H1 (cell line): ENCODE measurements around the gene SLC23A3. TPM values are rescaled to one million over a fixed set of nuclear protein-coding genes. Genes with fewer than 3 reads are reported as not detected.
A peak's percentile ranks its signal among the peaks of the same experiment; 100 is the strongest.

Source experiments
- CTCF ChIA-PET: fragments of 300-600 bp; sonication (Branson Sonifier 250); formaldehyde crosslinking; loops from one replicate; lab custom pipeline; 2021; ENCODE audit not compliant: partially characterized antibody; lab: Charles Lee
- POLR2A ChIA-PET: fragments of 300-600 bp; sonication (Branson Sonifier 250); formaldehyde crosslinking; loops from one replicate; lab custom pipeline; 2021; ENCODE audit warnings: inconsistent platforms; ENCODE audit not compliant: partially characterized antibody; lab: Charles Lee
- DNase-seq, 2 experiments: peaks; one replicate each; pipeline versions ENCODE4 v3.0.0 to v3.0.0-alpha.2; 2010 to 2022; ENCODE audit warnings: low spot score in 2 of 2, low read depth in 1 of 2, mixed read lengths in 1 of 2
- FAIRE-seq: peaks from 2 replicates; lab custom pipeline; 2011; peaks lifted over from hg19 to GRCh38; lab: Jason Lieb, UNC
- H2AFZ ChIP-seq: 2 replicates; pipeline ENCODE4 v1.8.1; 2012; ENCODE audit warnings: low read length, inconsistent platforms
- H2AK5ac ChIP-seq: 2 replicates; pipeline ENCODE4 v1.6.1; 2013; ENCODE audit warnings: low read depth, low read length
- H2BK120ac ChIP-seq: replicated peaks from 2 replicates; pipeline ENCODE3; 2013; ENCODE audit warnings: low read depth, low read length, inconsistent platforms
- H2BK12ac ChIP-seq: 2 replicates; pipeline ENCODE4 v1.6.1; 2013; ENCODE audit warnings: low read depth, low read length
- H2BK15ac ChIP-seq: 2 replicates; pipeline ENCODE4 v1.6.1; 2013; ENCODE audit warnings: low read length
- H2BK20ac ChIP-seq: 2 replicates; pipeline ENCODE4 v1.6.1; 2013; ENCODE audit warnings: low read length
- H2BK5ac ChIP-seq: 2 replicates; pipeline ENCODE4 v1.6.1; 2013; ENCODE audit warnings: low read depth, low read length
- H3K14ac ChIP-seq: 2 replicates; pipeline ENCODE4 v1.6.1; 2013; ENCODE audit warnings: inconsistent platforms; ENCODE audit not compliant: insufficient read length
- H3K18ac ChIP-seq: 2 replicates; pipeline ENCODE4 v1.6.1; 2013; ENCODE audit warnings: low read length; ENCODE audit errors: extremely low read depth
- H3K23ac ChIP-seq: 2 replicates; pipeline ENCODE4 v1.6.1; 2013; ENCODE audit warnings: inconsistent platforms; ENCODE audit not compliant: insufficient read length
- H3K23me2 ChIP-seq: 2 replicates; pipeline ENCODE4 v1.6.1; 2013; ENCODE audit warnings: low read depth, low read length
- H3K27ac ChIP-seq: 2 replicates; pipeline ENCODE4 v1.6.1; 2011; ENCODE audit warnings: low read depth, low read length, inconsistent platforms
- H3K27me3 ChIP-seq, 4 experiments: replicated peaks in 1 of 4; 1 replicate in 1 of 4; 2 replicates in 3 of 4; pipeline versions ENCODE4 v1.6.1 to v1.8.1; 2011 to 2013; ENCODE audit warnings: low read length in 3 of 4, mild to moderate bottlenecking in 3 of 4, inconsistent platforms in 2 of 4, mixed read lengths in 2 of 4, moderate library complexity in 1 of 4; ENCODE audit not compliant: control insufficient read depth in 3 of 4, insufficient read depth in 3 of 4; ENCODE audit errors: extremely low read depth in 1 of 4
- H3K36me3 ChIP-seq, 4 experiments: 2 replicates each; pipeline versions ENCODE4 v1.6.1 to v1.8.1; 2011 to 2013; ENCODE audit warnings: mild to moderate bottlenecking in 4 of 4, low read length in 3 of 4, moderate library complexity in 2 of 4, control low read depth in 1 of 4, inconsistent platforms in 1 of 4; ENCODE audit not compliant: insufficient read depth in 4 of 4, control insufficient read depth in 2 of 4
- H3K4ac ChIP-seq: replicated peaks from 2 replicates; pipeline ENCODE3; 2013; ENCODE audit warnings: low read length, low read depth, mixed read lengths, inconsistent platforms; ENCODE audit not compliant: insufficient read length
- H3K4me1 ChIP-seq, 4 experiments: replicated peaks in 1 of 4; 1 replicate in 1 of 4; 2 replicates in 3 of 4; pipeline versions ENCODE4 v1.6.1 to v1.8.1; 2011 to 2013; ENCODE audit warnings: low read length in 3 of 4, inconsistent platforms in 2 of 4, mixed read lengths in 1 of 4; ENCODE audit not compliant: insufficient read depth in 4 of 4, control insufficient read depth in 3 of 4
- H3K4me2 ChIP-seq, 2 experiments: 2 replicates each; pipeline versions ENCODE4 v1.6.1 to v1.8.1; 2011 to 2013; ENCODE audit warnings: low read depth in 2 of 2, low read length in 2 of 2, control low read depth in 1 of 2, inconsistent platforms in 1 of 2, mild to moderate bottlenecking in 1 of 2; ENCODE audit not compliant: insufficient read depth in 1 of 2
- H3K4me3 ChIP-seq, 4 experiments: fragments of 200-600, 300-600 bp in 1 of 4; sonication (generic), shearing (Covaris generic), sonication (Bioruptor Twin) in 1 of 4; 2 replicates each; pipeline versions ENCODE4 v1.5.1 to v1.8.1; 2011 to 2016; ENCODE audit warnings: low read length in 4 of 4, low read depth in 3 of 4, control low read depth in 2 of 4, inconsistent platforms in 2 of 4, mild to moderate bottlenecking in 2 of 4, mixed read lengths in 1 of 4, moderate library complexity in 1 of 4; ENCODE audit not compliant: insufficient read depth in 2 of 4; ENCODE audit errors: extremely low read depth in 1 of 4
- H3K56ac ChIP-seq: replicated peaks from 2 replicates; pipeline ENCODE3; 2013; ENCODE audit warnings: low read depth, mild to moderate bottlenecking, mixed read lengths, low read length, inconsistent platforms; ENCODE audit not compliant: insufficient read length
- H3K79me1 ChIP-seq: 2 replicates; pipeline ENCODE4 v1.6.1; 2013; ENCODE audit warnings: low read depth, low read length, control low read depth
- H3K79me2 ChIP-seq, 2 experiments: 2 replicates each; pipeline versions ENCODE4 v1.6.1 to v1.8.1; 2012 to 2013; ENCODE audit warnings: low read length in 2 of 2, mild to moderate bottlenecking in 2 of 2, inconsistent platforms in 1 of 2; ENCODE audit not compliant: insufficient read depth in 2 of 2, control insufficient read depth in 1 of 2
- H3K9ac ChIP-seq, 4 experiments: replicated peaks in 1 of 4; 1 replicate in 1 of 4; 2 replicates in 3 of 4; pipeline versions ENCODE4 v1.6.1 to v1.8.1; 2011 to 2013; ENCODE audit warnings: low read depth in 3 of 4, low read length in 3 of 4, control low read depth in 2 of 4, mild to moderate bottlenecking in 2 of 4, moderate library complexity in 2 of 4, inconsistent platforms in 1 of 4; ENCODE audit errors: extremely low read depth in 1 of 4
- H3K9me3 ChIP-seq, 2 experiments: 2 replicates each; pipeline versions ENCODE4 v1.6.1 to v1.8.1; 2012 to 2013; ENCODE audit warnings: mild to moderate bottlenecking in 2 of 2, moderate library complexity in 2 of 2, control low read depth in 1 of 2, inconsistent platforms in 1 of 2, low read depth in 1 of 2, low read length in 1 of 2, mixed read lengths in 1 of 2; ENCODE audit not compliant: insufficient read depth in 2 of 2
- H4K20me1 ChIP-seq, 2 experiments: replicated peaks in 1 of 2; 2 replicates each; pipeline versions ENCODE3 to v1.8.1; 2011 to 2013; ENCODE audit warnings: inconsistent platforms in 2 of 2, low read length in 2 of 2, mild to moderate bottlenecking in 1 of 2; ENCODE audit not compliant: insufficient read depth in 2 of 2, control insufficient read depth in 1 of 2
- H4K5ac ChIP-seq: 2 replicates; pipeline ENCODE4 v1.6.1; 2013; ENCODE audit warnings: low read length, low read depth, mixed read lengths, inconsistent platforms; ENCODE audit not compliant: insufficient read length
- H4K8ac ChIP-seq: 2 replicates; pipeline ENCODE4 v1.8.0; 2013; ENCODE audit warnings: mild to moderate bottlenecking, moderate library complexity, low read length, inconsistent platforms; ENCODE audit not compliant: insufficient read depth; ENCODE audit errors: extremely low read depth
- H4K91ac ChIP-seq: replicated peaks from 2 replicates; pipeline ENCODE3; 2013; ENCODE audit warnings: low read length, mixed read lengths, inconsistent platforms; ENCODE audit not compliant: insufficient read length
- ASH2L ChIP-seq: fragments of 200-600, 300-600 bp; sonication (generic); IDR thresholded peaks from one replicate; pipeline ENCODE4 v1.7.1; 2017; ENCODE audit warnings: low read length
- KDM5A ChIP-seq: fragments of 200-600 bp; IDR thresholded peaks from 2 replicates; pipeline ENCODE4 v1.7.1; 2012; ENCODE audit warnings: mild to moderate bottlenecking, low read length, inconsistent platforms, mixed read lengths
- PHF8 ChIP-seq: fragments of 200-600 bp; sonication (generic); conservative IDR thresholded peaks from 2 replicates; pipeline ENCODE4 v1.7.1; 2012; ENCODE audit warnings: low read depth, mild to moderate bottlenecking, inconsistent platforms, low read length, moderate library complexity
- POU5F1 ChIP-seq: IDR thresholded peaks from 2 replicates; pipeline ENCODE4 v1.6.1; 2011; ENCODE audit warnings: low read depth, mild to moderate bottlenecking, low read length, moderate library complexity
- RBBP5 ChIP-seq: IDR thresholded peaks from 2 replicates; pipeline ENCODE4 v1.7.1; 2012; ENCODE audit warnings: low read depth, mild to moderate bottlenecking, inconsistent platforms, low read length, moderate library complexity, borderline replicate concordance
- RNF2 ChIP-seq: fragments of 200-900, 300-1000 bp; sonication (generic); IDR thresholded peaks from 2 replicates; pipeline ENCODE4 v1.7.1; 2016; ENCODE audit warnings: borderline replicate concordance, low read depth, mild to moderate bottlenecking, antibody characterized with exemption, low read length; ENCODE audit not compliant: poor library complexity, severe bottlenecking; ENCODE audit errors: missing control alignments
- SIN3A ChIP-seq, 2 experiments: IDR thresholded peaks in 1 of 2; conservative IDR thresholded peaks in 1 of 2; 2 replicates each; pipeline ENCODE4 v1.6.1; 2011 to 2012; ENCODE audit warnings: low read length in 2 of 2, improper control_type of control experiment in 1 of 2, low read depth in 1 of 2, mild to moderate bottlenecking in 1 of 2
- SIX5 ChIP-seq: IDR thresholded peaks from 2 replicates; pipeline ENCODE4 v1.6.1; 2011; ENCODE audit warnings: mild to moderate bottlenecking, low read depth, low read length
- SP4 ChIP-seq: IDR thresholded peaks from 2 replicates; pipeline ENCODE4 v1.6.1; 2012; ENCODE audit warnings: low read length, inconsistent platforms
- TAF7 ChIP-seq: optimal IDR thresholded peaks from 2 replicates; pipeline ENCODE3; 2011; ENCODE audit warnings: low read depth, mild to moderate bottlenecking, inconsistent platforms, low read length, moderate library complexity, borderline replicate concordance
- WGBS, 2 experiments: shearing (Covaris generic) in 1 of 2; methylation state at CpG; one replicate each; pipeline versions ENCODE4 v1.1.6 to v1.1.7; 2013 to 2015; ENCODE audit warnings: low lambda C conversion rate in 2 of 2, mixed read lengths in 2 of 2, inconsistent platforms in 1 of 2, low coverage in 1 of 2, missing lambda C conversion rate in 1 of 2; ENCODE audit not compliant: insufficient replicate concordance in 2 of 2, insufficient coverage in 1 of 2, insufficient read length in 1 of 2; ENCODE audit errors: extremely low coverage in 1 of 2, missing lambda C conversion rate in 1 of 2; 5-methylcytosine and 5-hydroxymethylcytosine counted together
- polyA plus RNA-seq, 7 experiments: library from polyadenylated mRNA; depleted of rRNA in 3 of 7; stranded (reverse) in 5 of 7; unstranded in 2 of 7; fragments of >200 nt in 5 of 7; fragments of 200-250 nt in 2 of 7; gene quantifications; 1 replicate in 5 of 7; 2 replicates in 1 of 7; 4 replicates in 1 of 7; pipeline versions ENCODE4 v1.2.1 to v1.2.3, GENCODE V29; 2011 to 2013; ENCODE audit warnings: missing spikeins in 2 of 7, mixed read lengths in 2 of 7
- total RNA-seq: library from RNA; stranded (reverse); fragmentation: NEBNext Ultra II Directional; extraction: Animal tissue kit (Norgen Biotek cat#: 25700); gene quantifications from 2 replicates; pipeline ENCODE4 v1.2.1, GENCODE V29; 2021

The SLC23A3 gene
- total and polyA plus RNA-seq, 2 of the 8 experiments (the other 6 are each of a cell fraction or from before 2014, with no cell fraction given) = 0.35 to 0.84 TPM

DNA sequence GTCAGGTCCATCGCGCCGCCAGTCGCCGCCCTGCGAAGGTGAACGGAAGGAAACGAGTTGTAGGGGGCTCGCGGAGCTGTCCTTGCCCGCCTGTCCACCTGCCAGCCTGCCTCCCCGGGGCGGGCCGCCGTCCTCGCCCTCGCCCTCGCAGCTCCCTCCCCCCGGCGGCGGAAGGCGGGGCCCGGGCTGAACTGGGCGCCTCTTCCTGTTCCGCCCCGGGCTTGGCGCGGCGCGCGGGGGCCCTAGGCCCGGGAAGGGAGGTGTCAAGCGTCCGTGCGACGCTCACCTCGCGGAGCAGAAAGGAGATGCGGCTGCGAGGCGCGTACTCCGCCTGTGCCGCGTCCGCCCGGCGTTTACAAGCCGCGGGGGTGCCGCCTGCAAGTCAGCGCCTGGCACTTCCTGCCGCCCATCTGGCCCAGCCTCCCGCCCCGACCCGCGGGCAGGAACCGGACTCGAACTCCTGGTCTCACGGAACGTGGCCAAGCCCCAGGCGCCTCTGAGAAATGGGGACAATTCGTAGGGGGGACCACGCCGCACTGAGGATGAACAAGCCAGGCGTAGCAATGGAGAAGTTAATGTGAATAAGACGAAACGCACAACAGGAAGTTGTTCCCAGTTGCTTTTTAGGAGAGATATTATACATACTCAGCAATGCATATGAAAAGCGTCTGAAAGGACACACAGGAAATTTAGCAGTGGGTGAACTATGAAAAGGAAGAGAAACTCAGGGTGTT, 7.2 kb upstream of the SLC23A3 start, which contains the start of gene CNPPD1:
Gene CNPPD1 (minus strand): TSS at position 108 of the 734 bp plus-strand sequence. CDS start 97 bp downstream, at position 11.
- FAIRE-seq = no peak
- Histone ChIP-seq H4K5ac (peak within 1 kb of the TSS; percentile 88), H3K56ac (peak within 1 kb of the TSS; percentile 50), H2BK12ac (0 out of 2 replicates have a peak within 1 kb of the TSS, but pooled peaks have one; percentile 52), H3K4me2 (peak within 1 kb of the TSS; percentile 82 to 89), H3K14ac (no peak within 1 kb of the TSS), H3K27ac (peak within 1 kb of the TSS; percentile 78), H2BK120ac (no peak within 1 kb of the TSS), H2AFZ (peak within 1 kb of the TSS; percentile 69), H3K4me3 (peak within 1 kb of the TSS; percentile 78 to 96 (median 92)), H3K79me2 (peaks cover 0 to 8% of the 10 kb centered on the region in 2 experiments; a peak in 1 of 4 replicates), H3K23me2 (peaks cover 11% of the 10 kb centered on the region; the same call in 1 of the 2 replicates), H3K9me3 (no peaks in the 10 kb centered on the region), H2BK20ac (no peak within 1 kb of the TSS), H4K8ac (0 out of 2 replicates have a peak within 1 kb of the TSS, but pooled peaks have one; percentile 26), H2BK5ac (peak within 1 kb of the TSS; percentile 89), H4K91ac (peak within 1 kb of the TSS; percentile 40), H3K18ac (peak within 1 kb of the TSS; percentile 83), H3K36me3 (peaks cover 3 to 21% (median 16%) of the 10 kb centered on the region in 4 experiments; a peak in 6 of 8 replicates), H3K23ac (no peak within 1 kb of the TSS), H3K4me1 (peaks cover 0 to 13% (median 6%) of the 10 kb centered on the region in 4 experiments; a peak in 6 of 7 replicates), H4K20me1 (peaks cover 0 to 3% of the 10 kb centered on the region in 2 experiments), H2AK5ac (no peak within 1 kb of the TSS), H3K79me1 (peaks cover 6% of the 10 kb centered on the region), H2BK15ac (no peak within 1 kb of the TSS; the same call in 1 of the 2 replicates), H3K4ac (no peak within 1 kb of the TSS), H3K9ac (peak within 1 kb of the TSS; percentile 60 to 72 (median 62)), H3K27me3 (no peaks in the 10 kb centered on the region)
- peak in 1 of 2 experiments; percentile 84 for DNase-seq
- POLR2A ChIA-PET = interaction anchor here (0.7 to 3.0 kb wide), 12 partner anchors 13 to 118 kb away, joined by 3 to 21 read pairs (median 6); partner anchors contain the start of genes ABCB6, ANKZF1, ATG9A and STK16
- WGBS, 2 experiments = 2% methylated on average over 49 of the region's 69 CpGs; no CpG with 5 or more reads in 1 of the 2 experiments
- CTCF ChIA-PET = interaction anchor here (0.6 to 8.3 kb wide), 13 partner anchors 11 to 480 kb away, joined by 3 to 71 read pairs (median 4); partner anchors contain the start of genes DNAJB2 and NHEJ1
- TF ChIP-seq TAF7 (no peak), RBBP5 (0 out of 2 replicates have a peak, but pooled peaks have one; percentile 49), KDM5A (no peak), SP4 (no peak), PHF8 (no peak; the same call in 1 of the 2 replicates), ASH2L (peak; percentile 93), SIN3A (conservative IDR thresholded peaks at IDR 0.05 in 1 of 2, IDR thresholded peaks at IDR 0.05 in 1 of 2; ENCODE audit: low read depth in 1 of 2, low read length in 2 of 2) (peak; percentile 7 to 29; a peak in 2 of 4 replicates), POU5F1 (no peak), SIX5 (no peak), RNF2 (no peak)
